Measurements from ENCODE around the gene SALL3. TPM values are rescaled to one million over a fixed set of nuclear protein-coding genes. Genes with fewer than 3 reads are reported as not detected.

Gene SALL3
- total RNA-seq, 1 donor from 2014 or later: not detected

DNA sequence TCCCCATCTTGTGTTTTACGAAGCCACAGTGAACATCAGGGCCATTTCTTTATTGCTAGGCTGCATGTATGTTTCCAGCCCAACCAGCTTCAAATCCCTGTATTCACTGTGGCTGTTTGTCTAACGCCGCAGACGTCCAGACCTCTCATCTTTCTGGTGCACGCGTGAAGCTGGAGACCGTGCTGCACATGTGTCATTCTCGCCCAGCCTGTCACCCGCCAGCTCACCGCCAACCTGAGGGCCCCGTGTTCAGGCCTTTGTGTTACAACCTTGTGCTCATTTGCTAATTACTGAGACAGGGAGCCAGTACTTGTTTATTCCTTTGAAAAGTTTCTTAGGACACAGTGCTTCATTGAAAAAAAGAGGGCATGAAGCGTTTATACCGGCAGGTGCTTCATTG, 21.4 kb downstream of the SALL3 start:
- intact Hi-C loops (cut with micrococcal nuclease): loop anchor here (2.0 kb wide), 1 partner anchor 46 kb away; no protein-coding TSS in a partner anchor

DNA sequence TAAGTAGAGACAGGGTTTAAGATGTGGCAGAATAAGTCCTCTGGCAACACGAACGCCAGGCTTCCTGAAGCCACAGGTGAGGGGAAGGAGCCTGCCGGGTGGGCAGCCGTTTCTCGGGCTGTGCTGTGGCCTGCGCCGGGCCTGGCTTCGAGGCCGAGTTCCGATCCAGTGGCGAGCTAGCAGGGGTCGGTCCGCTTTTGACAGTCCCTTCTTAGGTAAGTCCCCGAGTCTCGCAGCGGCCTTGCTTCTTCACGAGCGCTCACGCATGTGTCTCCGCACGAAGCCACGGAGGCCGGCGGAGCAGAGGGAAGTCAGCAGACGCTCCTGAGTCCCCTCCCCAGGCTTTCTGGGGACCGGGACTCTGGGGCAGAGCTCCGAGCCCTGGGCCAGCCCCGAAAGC, 26.0 kb downstream of the SALL3 start:
- intact Hi-C loops (cut with micrococcal nuclease): no loop called here

GRCh38 chr18:79006106-79006795, 26.6 kb downstream of the SALL3 start:
- intact Hi-C loops (cut with micrococcal nuclease): no loop called here

- intact Hi-C loops (cut with micrococcal nuclease): no loop called here
These were observed 27.8 kb downstream of the SALL3 start for GRCh38 chr18:79007440-79007839.

DNA sequence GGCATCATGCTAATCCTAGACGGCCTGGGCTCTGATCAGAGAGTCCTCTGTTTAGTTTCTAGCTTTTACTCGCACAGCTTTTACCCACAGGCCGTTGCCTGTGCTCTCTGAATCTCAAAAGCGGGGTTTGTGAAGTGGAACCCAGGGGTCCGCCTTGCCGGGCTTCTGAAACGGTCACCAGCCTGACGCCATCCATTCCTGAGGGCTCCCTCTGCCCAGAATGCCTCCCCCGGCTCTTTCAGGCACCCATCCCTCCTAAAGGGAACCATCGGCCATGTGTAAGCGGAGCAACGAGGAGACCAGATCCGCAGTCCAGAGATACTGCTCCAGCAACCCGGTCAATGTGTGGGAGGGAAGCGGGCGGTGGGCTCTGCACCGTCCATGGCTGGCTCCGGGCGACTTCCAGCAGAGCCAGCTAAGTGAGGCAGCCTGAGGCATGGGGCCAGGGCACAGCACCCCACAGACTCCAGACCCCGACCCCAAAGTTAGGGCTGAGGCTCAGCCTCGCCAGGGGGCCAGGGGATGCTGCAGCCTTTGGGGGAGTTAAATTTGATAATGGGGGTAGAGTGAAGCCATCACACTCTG, 28.8 kb downstream of the SALL3 start:
- intact Hi-C loops (cut with micrococcal nuclease): no loop called here

GRCh38 chr18:79010802-79011201, 31.2 kb downstream of the SALL3 start:
- intact Hi-C loops (cut with micrococcal nuclease): no loop called here

DNA sequence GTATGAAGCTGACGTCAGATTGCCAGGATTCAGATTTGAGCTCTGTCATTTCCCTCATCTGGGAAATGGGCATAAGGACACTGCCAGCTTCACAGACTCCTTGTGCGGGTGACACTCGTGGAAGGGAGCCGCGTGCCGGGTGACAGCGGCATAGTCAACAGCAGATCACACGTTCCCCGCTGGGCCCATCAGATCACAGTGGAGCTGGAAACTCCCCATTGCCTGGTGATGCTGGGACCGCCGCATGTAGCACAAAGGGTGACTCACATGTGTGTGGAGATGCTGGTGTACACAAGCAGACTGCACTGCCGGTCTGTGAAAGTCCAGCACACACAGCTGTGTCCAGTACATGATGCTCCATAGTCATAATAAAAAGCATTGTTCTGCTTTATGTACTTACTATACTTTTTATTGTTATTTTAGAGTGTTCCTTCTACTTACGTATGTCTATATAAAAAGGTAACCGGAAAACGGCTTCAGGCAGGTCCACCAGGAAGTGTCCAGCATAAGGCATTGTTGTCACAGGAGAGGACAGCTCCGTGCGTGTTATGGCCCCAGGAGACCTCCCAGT, 31.8 kb downstream of the SALL3 start:
- intact Hi-C loops (cut with micrococcal nuclease): no loop called here

DNA sequence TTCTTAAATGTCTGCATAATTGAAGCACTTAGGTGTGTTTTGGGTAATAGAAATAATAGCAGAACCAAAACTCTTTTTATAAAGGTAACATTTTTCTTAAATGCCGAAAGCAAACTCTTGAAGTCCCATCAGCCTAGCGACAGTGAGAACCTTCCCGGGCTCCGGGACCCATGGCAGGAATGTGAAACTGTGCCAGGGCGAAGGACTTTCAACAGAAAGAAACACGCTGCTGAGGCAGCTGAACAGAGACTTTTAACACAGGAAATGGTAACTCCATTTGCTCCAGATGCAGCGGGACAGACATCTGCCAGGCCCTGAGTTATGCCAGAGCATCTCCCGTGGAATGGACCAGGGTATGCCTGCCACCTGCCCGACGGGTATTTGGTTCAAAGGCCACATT, 34.3 kb downstream of the SALL3 start:
- intact Hi-C loops (cut with micrococcal nuclease): no loop called here

DNA sequence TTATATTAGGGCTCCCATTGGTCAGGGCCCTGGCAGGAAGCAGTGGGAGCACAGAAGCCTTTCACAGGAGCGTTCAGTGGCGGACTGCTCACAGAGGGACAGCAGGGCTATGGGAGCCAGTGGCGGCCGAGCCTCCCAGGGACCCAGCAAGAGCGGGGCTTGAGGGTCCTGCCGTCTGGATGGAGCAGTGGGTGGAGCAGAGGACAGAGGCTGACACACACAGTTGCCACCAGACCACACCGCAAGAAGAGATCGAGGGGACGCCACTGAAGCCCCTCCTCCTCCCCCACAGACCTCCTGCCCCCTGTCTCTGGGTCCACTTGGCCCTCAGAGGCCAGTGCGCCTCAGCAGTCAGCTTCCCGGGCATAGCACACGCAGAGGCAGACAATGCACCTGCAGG, 39.3 kb downstream of the SALL3 start:
- intact Hi-C loops (cut with micrococcal nuclease): no loop called here

GRCh38 chr18:79019881-79020280, 40.3 kb downstream of the SALL3 start:
- intact Hi-C loops (cut with micrococcal nuclease): no loop called here

DNA sequence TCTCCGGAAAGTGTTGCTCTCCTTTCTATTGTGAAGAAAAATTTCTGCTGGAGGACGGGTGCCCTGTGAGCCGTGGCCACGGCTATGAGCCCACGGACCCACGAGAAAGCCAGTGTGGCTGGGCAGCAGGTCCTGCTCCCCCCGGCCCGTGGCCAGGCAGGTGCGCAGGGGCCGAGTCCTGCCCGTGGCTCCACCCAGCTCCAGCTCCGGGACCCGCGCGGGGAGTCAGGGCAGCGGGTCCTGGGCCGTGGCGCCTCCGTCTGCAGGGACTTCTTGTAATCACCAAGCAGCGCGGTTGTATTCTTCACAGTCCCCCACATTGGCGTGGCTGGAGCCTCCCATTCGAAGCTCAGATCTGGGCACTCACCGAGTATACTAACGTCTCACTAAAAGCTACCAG, 43.0 kb downstream of the SALL3 start:
- intact Hi-C loops (cut with micrococcal nuclease): no loop called here

DNA sequence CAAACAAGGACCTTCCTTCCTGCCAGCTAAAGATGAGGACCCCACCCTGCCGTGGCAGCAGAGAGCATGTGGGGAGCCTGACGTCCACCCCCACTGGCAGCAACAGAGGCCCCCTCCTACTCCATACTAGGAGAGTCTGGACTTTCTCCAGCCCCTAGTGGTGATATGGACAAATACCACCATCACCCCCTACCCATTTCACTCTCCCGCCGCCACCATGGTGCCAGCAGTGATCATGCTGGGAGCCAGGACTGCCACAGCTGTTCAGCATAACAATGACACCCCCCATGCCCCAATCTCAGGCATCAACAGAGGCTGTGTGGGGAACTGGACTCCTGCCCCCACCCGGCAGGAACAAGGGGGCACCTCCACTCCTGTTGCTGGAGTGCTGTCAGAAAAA, 46.9 kb downstream of the SALL3 start:
- intact Hi-C loops (cut with micrococcal nuclease): no loop called here

- intact Hi-C loops (cut with micrococcal nuclease): no loop called here
These were observed 51.1 kb downstream of the SALL3 start for GRCh38 chr18:79030680-79031079.

DNA sequence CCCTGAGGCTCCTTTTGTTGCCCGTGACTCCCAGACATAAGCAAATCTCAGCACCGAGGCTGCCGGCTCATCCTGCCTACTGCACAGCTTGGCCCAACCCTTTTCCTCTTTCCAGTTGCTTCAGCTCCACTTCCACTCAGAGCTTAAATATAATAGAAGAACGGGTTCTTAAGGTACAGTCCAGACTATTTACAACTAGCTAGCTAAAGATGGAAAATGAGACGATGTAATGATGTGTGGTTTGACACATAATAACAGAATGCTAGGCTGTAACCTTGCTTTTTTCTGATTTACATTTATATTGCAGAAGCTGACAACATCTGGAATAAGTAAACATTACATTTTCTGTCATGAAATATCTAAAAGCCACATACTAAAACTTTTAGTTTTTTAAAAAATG, 62.7 kb downstream of the SALL3 start:
- intact Hi-C loops (cut with micrococcal nuclease): no loop called here

GRCh38 chr18:79043288-79043687, 63.7 kb downstream of the SALL3 start:
- intact Hi-C loops (cut with micrococcal nuclease): no loop called here

- intact Hi-C loops (cut with micrococcal nuclease): no loop called here
These were observed 66.9 kb downstream of the SALL3 start for GRCh38 chr18:79046522-79046921.

DNA sequence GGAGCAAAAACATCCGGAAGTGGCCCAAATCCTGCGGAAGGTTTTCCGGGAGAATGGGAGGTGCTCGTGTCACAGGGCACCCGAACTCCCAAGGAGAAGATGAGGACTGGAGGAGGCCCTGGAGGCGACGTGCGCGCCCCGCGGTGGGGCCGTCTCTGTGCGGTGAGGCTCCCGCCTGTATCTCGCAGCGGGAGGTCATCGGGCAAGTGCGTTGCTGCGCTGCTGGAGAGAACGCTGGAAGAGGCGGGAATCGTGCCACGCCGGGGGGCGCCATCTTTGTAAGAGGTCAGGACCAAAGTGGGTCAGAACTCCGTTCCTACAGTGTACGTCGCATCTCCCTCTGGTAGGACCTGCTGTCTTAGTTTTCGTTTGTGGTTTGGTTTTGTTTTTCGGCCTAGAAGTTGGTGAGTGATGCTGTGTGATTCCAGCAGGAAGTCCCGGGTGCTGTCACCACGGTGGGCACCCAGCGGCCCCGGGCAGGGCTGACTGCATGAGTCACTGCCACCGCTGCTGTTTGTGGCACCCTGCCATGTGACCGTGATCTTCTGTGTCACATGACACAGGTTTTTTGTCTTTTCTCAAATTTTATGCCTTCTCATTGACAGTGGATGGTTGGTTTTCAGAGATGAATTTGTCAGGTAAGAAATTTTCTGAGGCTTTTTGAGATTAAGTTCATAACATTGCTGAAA, 68.1 kb downstream of the SALL3 start:
- intact Hi-C loops (cut with micrococcal nuclease): no loop called here

GRCh38 chr18:79048245-79048632, 68.6 kb downstream of the SALL3 start:
- intact Hi-C loops (cut with micrococcal nuclease): no loop called here

DNA sequence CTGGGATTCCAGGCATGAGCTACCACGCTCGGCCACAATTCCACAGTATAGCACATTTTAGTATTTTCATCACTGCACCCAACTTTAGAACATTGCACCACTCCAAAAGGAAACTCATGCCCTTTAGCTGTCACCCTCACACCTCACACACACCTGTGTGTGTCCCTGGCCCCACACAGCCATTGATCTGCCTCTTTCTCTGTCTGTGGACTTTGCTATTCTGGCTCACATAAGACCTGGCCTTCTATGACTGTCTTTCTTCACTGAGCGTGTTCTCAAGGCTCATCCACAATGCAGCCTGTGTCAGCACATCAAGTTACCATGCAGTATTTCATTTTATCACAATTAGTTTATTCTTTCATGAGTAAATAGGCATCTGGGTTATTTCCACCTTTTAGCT, 69.9 kb downstream of the SALL3 start:
- intact Hi-C loops (cut with micrococcal nuclease): no loop called here
